ENCODE results near the gene SEC14L5. TPM values are rescaled to one million over a fixed set of nuclear protein-coding genes. Genes with fewer than 3 reads are reported as not detected.
A peak's percentile ranks its signal among the peaks of the same experiment; 100 is the strongest.

The SEC14L5 gene
- total and polyA plus RNA-seq, 8 donors: 0.15 to 30.3 (median 0.38) TPM; not detected in 2

- TF ChIP-seq POLR2A (IDR thresholded peaks at IDR 0.05) (no peak), CTCF (IDR thresholded peaks at IDR 0.05) (no peak), EP300 (IDR thresholded peaks at IDR 0.05) (no peak), POLR2AphosphoS5 (IDR thresholded peaks at IDR 0.05) (no peak)
- H3K4me1 ChIP-seq: peaks cover 53 to 61% (median 55%) of the 10 kb centered on the region in 4 donors
- DNase-seq: no peak
- no peak overlapping the region for H3K4me3 ChIP-seq
- peaks cover 0 to 28% (median 14%) of the 10 kb centered on the region in 3 donors for H3K27me3 ChIP-seq
- no peaks in the 10 kb centered on the region for H3K9me3 ChIP-seq
- intact Hi-C loops (cut with DNase I; ENCODE audit: low total_unique reads): no loop called here
- 50 to 74% (median 59%) methylated on average over 3 to 7 of the region's 7 CpGs for WGBS, 5 donors
- H3K36me3 ChIP-seq: no peaks in the 10 kb centered on the region
- H3K27ac ChIP-seq: no peak overlapping the region
Measured at GRCh38 chr16:4940719-4941118, 17.4 kb upstream of the SEC14L5 start.

- Histone ChIP-seq H3K4me1 (peaks cover 41 to 50% (median 46%) of the 10 kb centered on the region in 4 donors), H3K36me3 (no peaks in the 10 kb centered on the region), H3K27ac (peak overlapping the region; percentile 32 to 87 (median 82)), H3K27me3 (peaks cover 0 to 10% (median 0%) of the 10 kb centered on the region in 3 donors), H3K4me3 (no peak overlapping the region), H3K9me3 (no peaks in the 10 kb centered on the region)
- intact Hi-C loops (cut with DNase I; ENCODE audit: low total_unique reads): no loop called here
- no peak for TF ChIP-seq EP300 (IDR thresholded peaks at IDR 0.05)
- WGBS, 5 donors: 54 to 68% (median 66%) methylated on average over 9 of the region's 9 CpGs
- no peak for DNase-seq
Measured at GRCh38 chr16:4942481-4942880, 15.6 kb upstream of the SEC14L5 start.

- Histone ChIP-seq H3K4me3 (no peak overlapping the region), H3K27me3 (no peaks in the 10 kb centered on the region), H3K27ac (peak overlapping the region; percentile 66 to 87 (median 82)), H3K4me1 (peaks cover 38 to 57% (median 48%) of the 10 kb centered on the region in 4 donors), H3K36me3 (no peaks in the 10 kb centered on the region), H3K9me3 (no peaks in the 10 kb centered on the region)
- TF ChIP-seq POLR2A (IDR thresholded peaks at IDR 0.05): no peak
- TF ChIP-seq CTCF (IDR thresholded peaks at IDR 0.05): no peak
- peak in 2 of 3 donors; percentile 31 to 85 for TF ChIP-seq POLR2AphosphoS5 (IDR thresholded peaks at IDR 0.05)
- no peak for TF ChIP-seq EP300 (IDR thresholded peaks at IDR 0.05)
- peak; percentile 94 to 97 for DNase-seq
- WGBS, 5 donors: 14 to 27% (median 24%) methylated on average over 15 to 20 of the region's 20 CpGs
- intact Hi-C loops (cut with DNase I; ENCODE audit: low total_unique reads): no loop called here
Measured at GRCh38 chr16:4944333-4945281, 13.5 kb upstream of the SEC14L5 start.

- WGBS, 5 donors: 36 to 51% (median 40%) methylated on average over 9 to 11 of the region's 11 CpGs
- H3K4me3 ChIP-seq: no peak overlapping the region
- intact Hi-C loops (cut with DNase I; ENCODE audit: low total_unique reads): no loop called here
- H3K36me3 ChIP-seq: no peaks in the 10 kb centered on the region
- H3K9me3 ChIP-seq: no peaks in the 10 kb centered on the region
- H3K27ac ChIP-seq: peak overlapping the region; percentile 66 to 87 (median 82)
- peaks cover 38 to 57% (median 48%) of the 10 kb centered on the region in 4 donors for H3K4me1 ChIP-seq
- DNase-seq: peak in 1 of 2 donors; percentile 66
- TF ChIP-seq CTCF (IDR thresholded peaks at IDR 0.05): no peak
- no peak for TF ChIP-seq POLR2A (IDR thresholded peaks at IDR 0.05)
- TF ChIP-seq POLR2AphosphoS5 (IDR thresholded peaks at IDR 0.05): no peak
- no peak for TF ChIP-seq EP300 (IDR thresholded peaks at IDR 0.05)
- no peaks in the 10 kb centered on the region for H3K27me3 ChIP-seq
Measured at GRCh38 chr16:4945560-4946502, 12.3 kb upstream of the SEC14L5 start.
